Activated gamma-delta T cell (primary cell): ENCODE results near the gene AFG1L.
"Not testable (repeated sequence)": the region's sequence is repeated elsewhere in the genome, so short reads cannot be mapped to it uniquely, and the experiment has no call there.

Experiments
- DNase-seq: peaks from one replicate; lab custom pipeline; 2025; lab: John Stamatoyannopoulos, UW

The AFG1L gene

GRCh38 chr6:108557494-108558371 lies 262.9 kb downstream of the AFG1L start:
- peak; percentile 80 for DNase-seq

GRCh38 chr6:108558372-108559096 lies 263.7 kb downstream of the AFG1L start:
- DNase-seq, result peak; percentile 95

- peak; percentile 87 for DNase-seq
These were observed 264.4 kb downstream of the AFG1L start for GRCh38 chr6:108559097-108559883.

- DNase-seq, result peak; percentile 33
These were observed 265.1 kb downstream of the AFG1L start for GRCh38 chr6:108559884-108560462.

GRCh38 chr6:108560463-108561308 lies 265.8 kb downstream of the AFG1L start, which contains the start of gene FOXO3:
FOXO3 (plus strand) TSS chr6:108560917; CDS start chr6:108561209, 292 bp downstream.
- DNase-seq, result peak; percentile 70

GRCh38 chr6:108561309-108561647 lies 266.4 kb downstream of the AFG1L start:
- not testable (repeated sequence) for DNase-seq

- peak; percentile 15 for DNase-seq
These were observed 267.1 kb downstream of the AFG1L start for GRCh38 chr6:108561742-108562502.

GRCh38 chr6:108562503-108562993 lies 267.7 kb downstream of the AFG1L start:
- peak; percentile 10 for DNase-seq

- DNase-seq, result no peak
These were observed 268.4 kb downstream of the AFG1L start for GRCh38 chr6:108563292-108563691.

GRCh38 chr6:108564178-108564577 lies 269.3 kb downstream of the AFG1L start:
- no peak for DNase-seq

- DNase-seq, result no peak
These were observed 270.4 kb downstream of the AFG1L start for GRCh38 chr6:108565091-108565766.

GRCh38 chr6:108565893-108566292 lies 271.0 kb downstream of the AFG1L start:
- DNase-seq, result no peak

- no peak for DNase-seq
These were observed 271.6 kb downstream of the AFG1L start for GRCh38 chr6:108566406-108566805.

- no peak for DNase-seq
These were observed 273.2 kb downstream of the AFG1L start for GRCh38 chr6:108568101-108568500.

GRCh38 chr6:108568551-108569305 lies 273.9 kb downstream of the AFG1L start:
- no peak for DNase-seq

- no peak for DNase-seq
These were observed 275.7 kb downstream of the AFG1L start for GRCh38 chr6:108570517-108570916.

GRCh38 chr6:108574457-108575141 lies 279.7 kb downstream of the AFG1L start:
- DNase-seq, result no peak
